SK-N-SH treated with all-trans-retinoic acid at 6 μM for 48 hours (cell line): ENCODE data around the gene ACTN4.

ENCODE experiments used
- ISL1 ChIP-seq: fragments of 250-450 bp; sonication (Bioruptor Pico); IDR thresholded peaks from 2 replicates; pipeline ENCODE4 v2.1.2; 2022; ENCODE audit warnings: mild to moderate bottlenecking, moderate library complexity
- ZFP3 ChIP-seq: fragments of 250-450 bp; sonication (Bioruptor Pico); IDR thresholded peaks from 2 replicates; pipeline ENCODE4 v1.5.0; 2020; ENCODE audit warnings: mild to moderate bottlenecking, moderate library complexity
- TF ChIP-seq, protein P1 (sequence below): fragments of 250-450 bp; sonication (Bioruptor Pico); IDR thresholded peaks from 2 replicates; pipeline ENCODE4 v1.8.0; 2020; ENCODE audit warnings: mild to moderate bottlenecking, moderate library complexity, borderline replicate concordance
- TF ChIP-seq, protein P2 (sequence below): fragments of 250-450 bp; sonication (Bioruptor Pico); IDR thresholded peaks from 2 replicates; pipeline ENCODE4 v1.5.0; 2020; ENCODE audit warnings: mild to moderate bottlenecking, moderate library complexity

DNA sequence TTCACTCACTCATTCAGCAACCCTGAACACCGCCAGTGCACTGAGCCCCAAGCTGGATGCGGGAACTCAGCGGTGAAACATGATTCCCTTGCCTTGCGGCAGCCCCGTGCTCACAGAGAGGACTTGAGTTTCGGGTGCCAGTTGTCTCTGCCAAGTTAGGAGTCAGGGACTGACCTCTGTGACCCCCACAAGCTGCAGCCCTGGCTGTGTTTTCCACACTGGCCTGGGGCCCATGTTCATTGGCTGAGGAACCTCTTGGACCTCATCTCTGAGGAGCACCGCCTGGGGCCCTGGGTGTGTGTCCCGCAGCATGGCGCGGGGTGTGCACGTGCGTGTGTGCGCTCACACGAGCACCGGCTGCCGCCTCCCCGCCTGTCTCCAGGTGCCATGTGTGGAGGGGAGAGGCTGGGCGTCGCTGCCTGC is 65.8 kb downstream of the ACTN4 start:
- TF ChIP-seq, protein P1, sequence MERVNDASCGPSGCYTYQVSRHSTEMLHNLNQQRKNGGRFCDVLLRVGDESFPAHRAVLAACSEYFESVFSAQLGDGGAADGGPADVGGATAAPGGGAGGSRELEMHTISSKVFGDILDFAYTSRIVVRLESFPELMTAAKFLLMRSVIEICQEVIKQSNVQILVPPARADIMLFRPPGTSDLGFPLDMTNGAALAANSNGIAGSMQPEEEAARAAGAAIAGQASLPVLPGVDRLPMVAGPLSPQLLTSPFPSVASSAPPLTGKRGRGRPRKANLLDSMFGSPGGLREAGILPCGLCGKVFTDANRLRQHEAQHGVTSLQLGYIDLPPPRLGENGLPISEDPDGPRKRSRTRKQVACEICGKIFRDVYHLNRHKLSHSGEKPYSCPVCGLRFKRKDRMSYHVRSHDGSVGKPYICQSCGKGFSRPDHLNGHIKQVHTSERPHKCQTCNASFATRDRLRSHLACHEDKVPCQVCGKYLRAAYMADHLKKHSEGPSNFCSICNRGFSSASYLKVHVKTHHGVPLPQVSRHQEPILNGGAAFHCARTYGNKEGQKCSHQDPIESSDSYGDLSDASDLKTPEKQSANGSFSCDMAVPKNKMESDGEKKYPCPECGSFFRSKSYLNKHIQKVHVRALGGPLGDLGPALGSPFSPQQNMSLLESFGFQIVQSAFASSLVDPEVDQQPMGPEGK (CRISPR knock-in tag): no peak
- TF ChIP-seq ZFP3: no peak
- TF ChIP-seq ISL1 (CRISPR knock-in tag): no peak
- TF ChIP-seq, protein P2, sequence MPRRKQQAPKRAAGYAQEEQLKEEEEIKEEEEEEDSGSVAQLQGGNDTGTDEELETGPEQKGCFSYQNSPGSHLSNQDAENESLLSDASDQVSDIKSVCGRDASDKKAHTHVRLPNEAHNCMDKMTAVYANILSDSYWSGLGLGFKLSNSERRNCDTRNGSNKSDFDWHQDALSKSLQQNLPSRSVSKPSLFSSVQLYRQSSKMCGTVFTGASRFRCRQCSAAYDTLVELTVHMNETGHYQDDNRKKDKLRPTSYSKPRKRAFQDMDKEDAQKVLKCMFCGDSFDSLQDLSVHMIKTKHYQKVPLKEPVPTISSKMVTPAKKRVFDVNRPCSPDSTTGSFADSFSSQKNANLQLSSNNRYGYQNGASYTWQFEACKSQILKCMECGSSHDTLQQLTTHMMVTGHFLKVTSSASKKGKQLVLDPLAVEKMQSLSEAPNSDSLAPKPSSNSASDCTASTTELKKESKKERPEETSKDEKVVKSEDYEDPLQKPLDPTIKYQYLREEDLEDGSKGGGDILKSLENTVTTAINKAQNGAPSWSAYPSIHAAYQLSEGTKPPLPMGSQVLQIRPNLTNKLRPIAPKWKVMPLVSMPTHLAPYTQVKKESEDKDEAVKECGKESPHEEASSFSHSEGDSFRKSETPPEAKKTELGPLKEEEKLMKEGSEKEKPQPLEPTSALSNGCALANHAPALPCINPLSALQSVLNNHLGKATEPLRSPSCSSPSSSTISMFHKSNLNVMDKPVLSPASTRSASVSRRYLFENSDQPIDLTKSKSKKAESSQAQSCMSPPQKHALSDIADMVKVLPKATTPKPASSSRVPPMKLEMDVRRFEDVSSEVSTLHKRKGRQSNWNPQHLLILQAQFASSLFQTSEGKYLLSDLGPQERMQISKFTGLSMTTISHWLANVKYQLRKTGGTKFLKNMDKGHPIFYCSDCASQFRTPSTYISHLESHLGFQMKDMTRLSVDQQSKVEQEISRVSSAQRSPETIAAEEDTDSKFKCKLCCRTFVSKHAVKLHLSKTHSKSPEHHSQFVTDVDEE (CRISPR knock-in tag): no peak
